ENCODE measurements around the gene FOXP1. TPM values are rescaled to one million over a fixed set of nuclear protein-coding genes. Genes with fewer than 3 reads are reported as not detected.

Gene FOXP1
- total and polyA plus RNA-seq, 2 experiments from 2014 or later, result 76.8 to 99.8 TPM

DNA sequence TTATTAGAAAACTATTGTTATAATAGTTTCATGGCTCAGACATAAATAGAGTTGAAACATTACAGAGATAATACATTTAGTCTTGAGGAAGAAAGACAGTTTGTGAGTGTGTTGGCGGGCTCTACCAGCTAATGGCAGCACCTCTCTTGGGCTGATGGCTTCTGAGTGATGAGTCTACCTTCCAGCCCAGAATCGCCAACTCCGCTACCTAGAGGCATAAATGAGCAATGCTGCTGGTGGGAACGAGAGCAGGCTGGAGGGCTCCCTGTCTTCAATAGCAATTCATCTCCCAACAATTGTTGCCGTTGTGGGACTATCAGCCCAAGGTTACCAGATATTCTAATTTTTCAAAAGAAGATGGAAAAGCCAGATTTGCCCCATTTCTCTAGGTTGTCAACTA is 388.7 kb downstream of the FOXP1 start:
- Histone ChIP-seq H3K79me2 (peaks cover 40% of the 10 kb centered on the region), H2AFZ (no peak overlapping the region), H3K27me3 (no peaks in the 10 kb centered on the region), H3K36me3 (replicated peaks; ENCODE audit: insufficient read depth, low read depth) (no peaks in the 10 kb centered on the region), H3K27ac (peak overlapping the region; percentile 35), H3K4me3 (no peak overlapping the region), H3K4me2 (no peak overlapping the region), H3K9me3 (ENCODE audit: low read depth) (no peaks in the 10 kb centered on the region), H4K20me1 (ENCODE audit: insufficient read depth, poor library complexity, severe bottlenecking) (no peaks in the 10 kb centered on the region), H3K4me1 (ENCODE audit: insufficient read depth) (peaks cover 21% of the 10 kb centered on the region), H3K9me2 (replicated peaks; ENCODE audit: insufficient read depth) (no peaks in the 10 kb centered on the region)
- DNase-seq (ENCODE audit: low spot score), result no peak
- 93% methylated on average over 5 of the region's 5 CpGs for WGBS (ENCODE audit: low lambda C conversion rate, missing lambda C conversion rate)
- TF ChIP-seq, protein P1, sequence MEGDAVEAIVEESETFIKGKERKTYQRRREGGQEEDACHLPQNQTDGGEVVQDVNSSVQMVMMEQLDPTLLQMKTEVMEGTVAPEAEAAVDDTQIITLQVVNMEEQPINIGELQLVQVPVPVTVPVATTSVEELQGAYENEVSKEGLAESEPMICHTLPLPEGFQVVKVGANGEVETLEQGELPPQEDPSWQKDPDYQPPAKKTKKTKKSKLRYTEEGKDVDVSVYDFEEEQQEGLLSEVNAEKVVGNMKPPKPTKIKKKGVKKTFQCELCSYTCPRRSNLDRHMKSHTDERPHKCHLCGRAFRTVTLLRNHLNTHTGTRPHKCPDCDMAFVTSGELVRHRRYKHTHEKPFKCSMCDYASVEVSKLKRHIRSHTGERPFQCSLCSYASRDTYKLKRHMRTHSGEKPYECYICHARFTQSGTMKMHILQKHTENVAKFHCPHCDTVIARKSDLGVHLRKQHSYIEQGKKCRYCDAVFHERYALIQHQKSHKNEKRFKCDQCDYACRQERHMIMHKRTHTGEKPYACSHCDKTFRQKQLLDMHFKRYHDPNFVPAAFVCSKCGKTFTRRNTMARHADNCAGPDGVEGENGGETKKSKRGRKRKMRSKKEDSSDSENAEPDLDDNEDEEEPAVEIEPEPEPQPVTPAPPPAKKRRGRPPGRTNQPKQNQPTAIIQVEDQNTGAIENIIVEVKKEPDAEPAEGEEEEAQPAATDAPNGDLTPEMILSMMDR (IDR thresholded peaks at IDR 0.05; ENCODE audit: poor library complexity), result no peak
- TF ChIP-seq EZH2 (IDR thresholded peaks at IDR 0.05; ENCODE audit: borderline replicate concordance) (no peak), EZH2phosphoT487 (IDR thresholded peaks at IDR 0.05; ENCODE audit: low read depth, severe bottlenecking, unreplicated experiment) (no peak)

DNA sequence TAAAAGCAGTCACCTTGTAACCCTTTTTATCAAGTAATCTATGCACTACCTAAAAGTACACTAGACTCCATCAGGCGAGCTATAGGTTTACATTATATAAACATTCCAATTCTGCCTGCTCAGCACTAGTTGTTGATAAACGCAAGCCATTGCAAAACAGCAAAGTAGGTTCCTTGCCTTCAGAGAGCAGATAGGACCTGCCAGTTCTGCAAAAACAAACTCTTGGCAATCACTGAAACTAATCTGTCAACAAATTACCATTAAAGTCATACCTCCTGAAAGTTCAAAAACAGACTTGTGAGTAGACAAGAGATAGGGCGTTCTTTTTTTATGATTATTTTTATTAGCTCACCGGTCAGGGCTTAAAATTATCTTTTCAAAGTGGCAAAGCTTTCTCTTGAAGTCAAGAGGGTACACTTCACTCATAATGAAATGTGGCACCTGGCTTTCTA is 392.5 kb downstream of the FOXP1 start:
- no peak overlapping the region for H3K4me3 ChIP-seq
- TF ChIP-seq EZH2 (IDR thresholded peaks at IDR 0.05; ENCODE audit: borderline replicate concordance) (no peak), EZH2phosphoT487 (IDR thresholded peaks at IDR 0.05; ENCODE audit: low read depth, severe bottlenecking, unreplicated experiment) (no peak)
- TF ChIP-seq, protein P1 (IDR thresholded peaks at IDR 0.05; ENCODE audit: poor library complexity), result no peak
- H3K36me3 ChIP-seq (replicated peaks; ENCODE audit: insufficient read depth, low read depth), result no peaks in the 10 kb centered on the region
- H3K4me2 ChIP-seq, result peak overlapping the region; percentile 6
- peak; percentile 69 for DNase-seq (ENCODE audit: low spot score)
- WGBS (ENCODE audit: low lambda C conversion rate, missing lambda C conversion rate), result 13% methylated on average over 4 of the region's 4 CpGs
- no peaks in the 10 kb centered on the region for H3K9me2 ChIP-seq (replicated peaks; ENCODE audit: insufficient read depth)
- H3K27me3 ChIP-seq, result no peaks in the 10 kb centered on the region
- H3K27ac ChIP-seq, result peak overlapping the region; percentile 66
- H2AFZ ChIP-seq, result no peak overlapping the region
- no peaks in the 10 kb centered on the region for H4K20me1 ChIP-seq (ENCODE audit: insufficient read depth, poor library complexity, severe bottlenecking)
- H3K9me3 ChIP-seq (ENCODE audit: low read depth), result no peaks in the 10 kb centered on the region
- H3K4me1 ChIP-seq (ENCODE audit: insufficient read depth), result peaks cover 18% of the 10 kb centered on the region
- H3K79me2 ChIP-seq, result peaks cover 20% of the 10 kb centered on the region

DNA sequence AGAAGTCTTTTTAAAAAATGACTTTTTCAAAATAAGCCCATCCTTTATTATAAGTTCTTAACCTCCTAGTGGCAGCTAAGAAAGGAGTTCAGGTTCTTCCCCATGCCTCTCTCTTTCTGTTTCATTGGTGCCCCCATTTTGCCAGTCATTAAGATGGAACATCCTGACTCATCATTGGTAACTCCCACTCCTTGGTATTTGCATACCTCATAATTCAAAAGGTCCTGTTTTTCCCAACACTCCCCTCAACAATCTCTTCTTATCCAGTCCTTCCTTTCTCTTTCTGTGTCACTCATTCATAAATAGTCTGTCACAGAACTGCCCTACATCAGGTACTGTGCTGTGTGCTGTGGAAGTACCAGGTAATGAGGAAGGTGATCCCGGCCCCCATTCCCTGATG is 394.0 kb downstream of the FOXP1 start:
- Histone ChIP-seq H3K79me2 (peaks cover 17% of the 10 kb centered on the region), H3K9me3 (ENCODE audit: low read depth) (no peaks in the 10 kb centered on the region), H3K27me3 (no peaks in the 10 kb centered on the region), H2AFZ (no peak overlapping the region), H3K4me3 (no peak overlapping the region), H3K27ac (peak overlapping the region; percentile 48), H4K20me1 (ENCODE audit: insufficient read depth, poor library complexity, severe bottlenecking) (no peaks in the 10 kb centered on the region), H3K4me1 (ENCODE audit: insufficient read depth) (peaks cover 6% of the 10 kb centered on the region), H3K36me3 (replicated peaks; ENCODE audit: insufficient read depth, low read depth) (no peaks in the 10 kb centered on the region), H3K4me2 (no peak overlapping the region), H3K9me2 (replicated peaks; ENCODE audit: insufficient read depth) (no peaks in the 10 kb centered on the region)
- 100% methylated on average over 1 of the region's 1 CpG for WGBS (ENCODE audit: low lambda C conversion rate, missing lambda C conversion rate)
- no peak for TF ChIP-seq EZH2phosphoT487 (IDR thresholded peaks at IDR 0.05; ENCODE audit: low read depth, severe bottlenecking, unreplicated experiment)
- TF ChIP-seq, protein P1 (IDR thresholded peaks at IDR 0.05; ENCODE audit: poor library complexity), result no peak
- no peak for TF ChIP-seq EZH2 (IDR thresholded peaks at IDR 0.05; ENCODE audit: borderline replicate concordance)
- no peak for DNase-seq (ENCODE audit: low spot score)

DNA sequence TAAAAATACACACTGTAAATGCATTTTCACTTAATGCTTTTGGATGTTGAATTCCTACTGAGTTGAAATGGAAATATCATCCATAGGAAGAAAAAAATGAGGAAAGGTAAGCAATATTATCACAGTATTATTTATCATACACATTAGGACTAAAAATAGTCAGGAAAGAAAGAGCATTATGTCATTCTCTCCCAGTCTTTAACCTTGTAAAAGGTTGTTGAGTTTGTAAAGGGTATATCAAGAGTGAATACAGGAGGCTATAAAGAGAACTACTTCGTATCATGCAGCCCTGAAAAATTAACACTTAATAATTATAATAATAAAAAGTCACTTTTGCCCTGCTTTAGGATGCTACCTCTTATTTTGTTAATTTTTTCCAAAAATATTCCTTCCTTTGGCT is 395.8 kb downstream of the FOXP1 start:
- H2AFZ ChIP-seq, result no peak overlapping the region
- peak overlapping the region; percentile 48 for H3K27ac ChIP-seq
- no peaks in the 10 kb centered on the region for H4K20me1 ChIP-seq (ENCODE audit: insufficient read depth, poor library complexity, severe bottlenecking)
- H3K4me3 ChIP-seq, result no peak overlapping the region
- TF ChIP-seq EZH2 (IDR thresholded peaks at IDR 0.05; ENCODE audit: borderline replicate concordance) (no peak), EZH2phosphoT487 (IDR thresholded peaks at IDR 0.05; ENCODE audit: low read depth, severe bottlenecking, unreplicated experiment) (no peak)
- TF ChIP-seq, protein P1 (IDR thresholded peaks at IDR 0.05; ENCODE audit: poor library complexity), result no peak
- peaks cover 6% of the 10 kb centered on the region for H3K4me1 ChIP-seq (ENCODE audit: insufficient read depth)
- H3K79me2 ChIP-seq, result peaks cover 15% of the 10 kb centered on the region
- no peak overlapping the region for H3K4me2 ChIP-seq
- H3K27me3 ChIP-seq, result no peaks in the 10 kb centered on the region
- H3K9me3 ChIP-seq (ENCODE audit: low read depth), result no peaks in the 10 kb centered on the region
- H3K36me3 ChIP-seq (replicated peaks; ENCODE audit: insufficient read depth, low read depth), result no peaks in the 10 kb centered on the region
- 96% methylated on average over 1 of the region's 1 CpG for WGBS (ENCODE audit: low lambda C conversion rate, missing lambda C conversion rate)
- H3K9me2 ChIP-seq (replicated peaks; ENCODE audit: insufficient read depth), result no peaks in the 10 kb centered on the region
- DNase-seq (ENCODE audit: low spot score), result no peak
